GM21423 (cell line): Measurements from ENCODE around the gene TRABD2A.
A peak's percentile ranks its signal among the peaks of the same experiment; 100 is the strongest.
"Not testable (repeated sequence)": the region's sequence is repeated elsewhere in the genome, so short reads cannot be mapped to it uniquely, and the experiment has no call there.

Experiments
- ATAC-seq: cut with Tn5 transposase; IDR thresholded peaks from one replicate; pipeline ENCODE4 v1.9.1; 2021; ENCODE audit warnings: mild to moderate bottlenecking, moderate library complexity; ENCODE audit not compliant: unreplicated experiment

Gene TRABD2A

DNA sequence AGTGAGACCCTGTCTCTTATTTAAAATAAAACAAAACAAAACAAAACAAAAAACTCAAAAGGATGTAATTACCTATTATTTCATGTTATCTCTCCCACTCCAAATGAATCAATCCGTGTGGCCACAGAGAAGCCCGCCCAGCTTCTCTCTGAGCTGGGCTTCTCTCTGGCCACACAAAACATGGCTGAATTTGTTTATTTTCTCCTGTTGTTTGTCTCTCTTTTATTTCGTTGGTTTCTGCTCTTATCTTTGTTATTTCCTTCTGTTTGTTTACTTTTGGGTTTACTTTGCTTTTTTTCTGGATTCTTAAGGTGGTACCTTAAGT, 1.5 kb upstream of the TRABD2A start:
- no peak for ATAC-seq

DNA sequence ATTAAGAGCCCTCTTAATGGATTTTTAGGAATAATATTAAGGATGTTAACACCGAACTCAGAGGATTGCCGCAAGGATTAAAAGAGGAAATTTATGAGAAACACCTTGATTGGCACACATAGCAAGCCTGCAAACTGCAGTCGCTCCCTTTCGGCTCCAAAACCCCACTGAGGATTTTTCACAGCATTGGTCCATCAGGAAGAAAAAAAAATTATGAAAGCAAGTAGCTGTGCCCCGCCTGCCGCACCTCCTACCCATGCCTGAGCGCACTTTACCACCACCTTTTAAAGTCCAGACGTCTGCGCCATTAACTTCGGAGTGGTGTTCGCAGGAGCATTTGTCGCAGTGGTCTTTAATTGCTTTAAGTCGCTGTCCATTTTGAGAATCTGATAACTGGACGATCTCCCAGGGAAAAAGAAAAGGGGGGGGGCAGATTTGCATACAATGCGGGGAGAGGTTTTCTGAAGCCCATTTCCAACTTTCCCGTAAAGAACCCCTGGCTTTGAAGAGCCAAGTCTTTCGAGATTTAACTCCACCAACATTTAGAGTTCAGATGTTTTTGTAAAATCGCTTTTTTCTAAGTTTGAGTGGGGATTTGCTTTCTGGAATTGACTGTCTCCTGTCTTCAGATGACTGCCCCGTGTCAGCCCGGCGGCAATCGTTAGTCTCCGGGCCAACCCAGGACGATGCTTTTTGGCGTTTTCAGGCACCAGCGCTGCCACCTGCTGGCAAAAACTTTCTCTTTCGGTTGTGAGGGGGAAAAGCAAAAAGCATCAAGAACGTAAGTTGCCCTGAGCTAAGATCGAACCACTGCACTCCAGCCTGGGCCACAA, 913 bp upstream of the TRABD2A start:
- ATAC-seq, result peak; percentile 62

DNA sequence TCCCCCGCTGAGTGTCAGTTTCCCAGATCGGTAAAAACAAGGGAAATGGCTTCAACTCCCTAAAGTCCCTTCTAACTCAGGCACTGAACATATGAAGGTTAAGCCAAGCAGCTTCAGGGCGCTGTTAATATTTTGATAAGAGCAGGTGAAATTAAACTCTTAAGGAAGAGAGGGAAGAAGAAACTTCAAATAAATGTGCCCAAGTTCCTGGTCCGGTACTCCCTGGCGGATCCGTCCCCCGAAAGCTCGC, 564 bp downstream of the TRABD2A start:
- no peak for ATAC-seq

DNA sequence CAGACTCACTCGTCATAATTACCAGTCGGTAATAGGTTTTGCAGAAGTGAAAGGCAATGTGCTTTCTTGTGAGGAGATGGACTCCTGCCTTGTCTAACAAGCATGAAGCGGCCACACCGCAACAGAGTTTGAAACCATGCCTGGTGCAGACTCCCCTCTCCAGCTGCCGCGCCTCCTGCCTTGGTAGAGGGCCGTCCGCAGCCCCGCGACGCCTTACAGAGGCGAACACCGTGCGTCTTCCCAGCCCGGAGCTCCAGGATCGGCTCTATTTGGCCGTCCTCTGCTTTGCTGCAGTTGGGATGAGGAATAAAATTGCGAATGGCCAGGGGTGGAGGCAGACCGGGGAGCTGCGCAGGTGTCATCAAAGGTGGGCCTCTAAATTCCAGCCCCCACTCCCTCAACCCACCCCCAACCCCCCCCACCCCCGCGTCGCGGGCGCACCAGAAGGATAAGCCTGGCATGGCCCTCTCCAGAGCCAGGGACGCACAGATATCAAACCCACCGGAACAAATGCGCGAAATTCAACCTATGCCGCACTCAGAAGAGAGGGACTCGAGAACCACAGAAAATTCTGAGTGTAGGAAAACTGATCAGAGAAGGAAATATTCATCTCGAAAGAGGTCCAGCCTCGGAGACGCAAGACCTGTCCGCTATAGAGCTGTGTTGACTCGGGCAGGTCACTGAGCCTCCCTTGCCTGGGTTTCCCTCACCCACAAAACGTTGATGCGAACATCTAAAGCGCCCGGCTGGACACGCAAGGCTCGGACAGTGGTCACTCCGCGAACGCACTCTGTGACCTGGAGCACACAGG, 1.1 kb downstream of the TRABD2A start:
- ATAC-seq, result peak; percentile 62

DNA sequence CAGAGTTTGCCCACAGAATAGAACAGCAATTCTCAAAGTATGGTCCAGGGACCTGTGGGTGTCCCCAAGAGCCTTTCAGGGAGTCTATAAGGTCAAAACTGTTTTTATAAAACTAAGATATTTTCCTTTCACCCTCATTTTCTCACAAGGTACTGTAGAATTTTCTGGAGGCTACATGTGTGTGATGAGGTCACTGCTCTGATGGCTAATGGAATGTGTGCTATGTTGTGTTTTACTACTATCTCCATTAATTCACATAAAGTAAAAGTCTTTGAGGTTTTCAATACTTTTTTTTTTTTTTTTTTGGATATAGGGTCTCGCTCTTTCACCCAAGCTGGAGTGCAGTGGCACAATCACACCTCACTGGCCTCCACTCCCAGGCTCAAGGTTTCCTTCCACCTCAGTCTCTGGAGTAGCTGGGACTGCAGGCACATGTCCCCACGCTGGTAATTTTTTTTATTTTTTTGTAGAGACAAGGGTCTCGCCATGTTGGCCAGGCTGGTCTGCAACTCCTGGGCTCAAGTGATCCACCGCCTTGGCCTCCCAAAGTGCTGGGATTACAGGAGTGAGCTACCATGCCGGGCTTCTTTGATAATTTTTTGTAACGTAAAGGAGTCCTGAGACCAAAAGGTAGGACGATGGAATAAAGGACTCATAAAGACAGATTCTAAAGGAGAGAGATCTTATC, 1.8 kb downstream of the TRABD2A start:
- ATAC-seq, result no peak

DNA sequence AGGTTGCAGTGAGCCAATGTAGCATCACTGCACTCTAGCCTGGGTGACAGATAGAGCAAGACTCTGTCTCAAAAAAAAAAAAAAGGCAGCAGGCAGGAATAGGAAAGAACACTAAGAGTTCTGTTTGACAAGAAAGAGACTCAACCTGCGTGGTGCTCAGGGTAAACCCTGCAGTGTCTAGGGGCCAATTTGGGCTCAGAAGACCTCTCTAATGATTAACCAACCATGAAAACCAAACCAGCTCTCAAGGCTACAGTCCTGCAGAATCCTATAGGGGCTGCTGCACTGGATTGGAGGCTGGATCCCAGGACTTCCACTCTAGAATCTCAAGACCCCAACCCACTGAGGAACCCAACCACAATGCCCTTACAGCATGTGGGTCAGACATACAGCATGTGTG, 2.4 kb downstream of the TRABD2A start:
- peak; percentile 32 for ATAC-seq

DNA sequence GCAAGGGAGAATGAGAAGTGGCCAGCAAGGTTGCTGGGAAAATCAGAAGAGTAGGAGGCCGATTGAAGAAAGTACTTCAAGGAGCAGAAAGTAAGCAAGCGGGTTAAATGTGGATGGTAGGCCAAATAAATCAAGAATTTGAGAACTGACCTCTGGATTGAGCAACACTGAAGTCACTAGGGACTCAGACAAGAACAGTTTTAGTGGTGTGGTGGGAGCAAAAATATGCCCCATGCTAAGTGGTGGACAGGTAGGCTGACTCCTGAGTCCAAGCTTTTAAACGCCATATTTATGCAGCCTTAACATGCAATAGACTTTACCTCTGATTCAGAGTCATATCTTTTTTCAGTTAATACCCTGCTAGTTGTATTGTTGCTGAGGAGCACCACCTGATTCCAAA, 4.5 kb downstream of the TRABD2A start:
- ATAC-seq, result no peak

DNA sequence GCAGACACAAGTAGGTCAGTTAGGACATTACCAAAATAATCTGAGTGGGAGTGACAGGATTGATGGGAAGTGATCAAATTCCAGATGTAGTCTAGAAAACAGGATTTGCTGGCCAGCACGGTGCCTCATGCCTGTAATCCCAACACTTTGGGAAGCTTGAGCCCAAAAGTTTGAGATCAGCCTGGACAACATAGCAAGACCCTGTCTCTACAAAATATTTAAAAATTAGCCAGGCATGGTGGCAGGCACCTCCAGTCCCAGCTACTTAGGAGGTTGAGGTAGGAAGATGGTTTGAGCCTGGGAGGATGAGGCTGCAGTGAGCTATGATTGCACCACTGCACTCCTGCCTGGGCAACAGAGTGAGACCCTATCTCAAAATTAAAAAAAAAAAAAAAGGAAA, 5.3 kb downstream of the TRABD2A start:
- ATAC-seq, result not testable (repeated sequence)

DNA sequence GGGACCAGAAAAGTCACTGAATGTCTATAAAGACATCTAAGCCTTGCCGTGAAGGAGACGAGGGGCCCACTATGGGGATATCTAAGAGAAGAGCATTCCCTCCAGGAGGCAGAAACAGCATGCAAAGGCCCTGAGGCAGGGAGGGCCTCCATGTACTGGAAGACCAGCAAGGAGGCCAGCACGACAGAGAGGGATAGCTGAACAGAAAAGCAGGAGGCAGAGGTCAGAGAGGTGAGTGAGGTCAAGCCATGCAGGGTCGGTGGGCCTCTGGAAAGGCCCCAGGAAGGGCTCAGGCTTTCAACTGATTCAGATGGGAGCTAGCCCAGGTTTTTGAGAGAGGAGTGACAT, 5.7 kb downstream of the TRABD2A start:
- no peak for ATAC-seq

DNA sequence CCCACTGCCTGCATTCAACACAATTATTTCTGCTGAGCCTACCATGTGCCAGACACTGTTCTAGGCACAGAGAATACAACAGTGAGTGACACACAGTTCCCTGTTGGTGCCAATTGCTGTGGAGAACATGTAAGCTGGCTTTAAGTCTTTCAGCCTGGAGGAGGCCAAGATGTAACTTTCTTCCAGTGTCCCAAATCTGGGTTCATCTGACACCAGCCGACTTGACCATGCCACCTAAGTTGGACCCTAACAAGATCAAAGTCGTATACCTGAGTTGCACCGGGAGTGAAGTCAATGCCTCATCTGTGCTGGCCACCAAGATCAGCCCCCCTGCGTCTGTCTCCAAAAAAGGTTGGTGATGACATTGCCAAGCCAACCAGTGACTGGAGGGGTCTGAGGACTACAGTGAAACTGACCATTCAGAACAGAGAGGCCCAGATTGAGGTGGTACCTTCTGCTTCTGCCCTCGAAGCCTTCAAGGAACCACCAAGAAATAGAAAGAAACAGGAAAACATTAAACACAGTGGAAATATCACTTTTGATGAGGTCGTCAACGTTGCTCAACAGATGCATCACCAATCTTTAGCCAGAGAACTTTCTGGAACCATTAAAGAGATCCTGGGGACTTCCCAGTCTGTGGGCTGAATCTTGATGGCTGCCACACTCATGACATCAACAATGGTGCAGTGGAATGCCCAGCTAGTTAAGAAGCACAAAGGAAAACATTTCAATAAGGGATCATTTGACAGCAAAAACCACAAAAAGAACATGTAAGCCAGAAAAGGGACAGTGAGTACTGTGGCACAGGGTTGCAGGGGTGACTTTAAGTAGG, 6.3 kb downstream of the TRABD2A start:
- ATAC-seq, result no peak

DNA sequence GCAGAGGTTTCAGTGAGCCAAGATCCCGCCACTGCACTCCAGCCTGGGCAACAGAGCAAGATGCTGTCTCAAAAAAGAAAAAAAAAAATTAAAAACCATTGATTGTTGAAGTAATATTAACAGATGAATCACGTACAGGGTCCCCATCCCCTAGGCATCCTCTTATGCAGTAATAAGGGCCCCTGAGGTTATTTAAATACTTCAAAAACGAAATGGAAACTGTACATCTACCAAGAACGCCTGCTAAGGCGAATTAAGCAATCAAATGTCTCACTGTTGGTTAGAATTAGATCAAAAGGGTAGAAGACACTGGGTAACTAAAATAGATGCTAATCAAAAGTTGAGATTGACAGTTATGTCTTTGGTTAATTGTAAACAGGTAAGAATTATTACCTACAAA, 7.5 kb downstream of the TRABD2A start:
- no peak for ATAC-seq

DNA sequence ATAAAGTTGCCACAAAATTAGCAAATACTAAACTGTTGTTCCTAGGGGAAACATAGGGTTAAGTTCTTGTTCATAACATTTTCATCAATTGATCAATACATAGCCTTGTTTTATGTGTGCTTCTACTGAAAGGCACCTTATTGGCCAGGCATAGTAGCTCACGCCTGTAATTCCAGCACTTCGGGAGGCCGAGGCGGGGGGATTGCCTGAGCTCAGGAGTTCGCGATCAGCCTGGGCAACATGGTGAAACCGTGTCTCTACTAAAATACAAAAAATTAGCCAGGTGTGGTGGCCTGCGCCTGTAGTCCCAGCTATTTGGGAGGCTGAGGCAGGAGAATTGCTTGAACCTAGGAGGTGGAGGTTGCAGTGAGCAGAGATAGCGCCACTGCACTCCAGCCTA, 8.2 kb downstream of the TRABD2A start:
- ATAC-seq, result not testable (repeated sequence)

DNA sequence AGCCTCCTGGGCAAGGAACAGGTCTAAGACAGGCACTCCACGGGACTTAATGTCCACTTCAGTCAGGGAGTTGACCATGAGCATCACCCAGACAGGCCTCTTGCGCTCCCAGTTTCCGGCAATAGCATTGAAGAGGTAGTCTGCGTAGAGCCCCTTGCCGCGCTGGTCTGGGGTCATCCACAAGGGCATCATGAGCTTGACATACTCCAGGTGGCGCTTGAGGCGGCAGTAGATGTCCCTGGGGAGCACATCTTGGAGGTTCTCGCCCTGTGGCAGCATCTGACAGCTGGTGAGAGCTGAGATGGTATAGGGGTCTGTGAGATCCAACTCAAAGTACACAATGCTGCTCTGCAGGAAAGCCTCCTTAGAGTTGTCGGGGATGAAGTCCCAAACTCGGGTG, 10.6 kb downstream of the TRABD2A start:
- no peak for ATAC-seq

DNA sequence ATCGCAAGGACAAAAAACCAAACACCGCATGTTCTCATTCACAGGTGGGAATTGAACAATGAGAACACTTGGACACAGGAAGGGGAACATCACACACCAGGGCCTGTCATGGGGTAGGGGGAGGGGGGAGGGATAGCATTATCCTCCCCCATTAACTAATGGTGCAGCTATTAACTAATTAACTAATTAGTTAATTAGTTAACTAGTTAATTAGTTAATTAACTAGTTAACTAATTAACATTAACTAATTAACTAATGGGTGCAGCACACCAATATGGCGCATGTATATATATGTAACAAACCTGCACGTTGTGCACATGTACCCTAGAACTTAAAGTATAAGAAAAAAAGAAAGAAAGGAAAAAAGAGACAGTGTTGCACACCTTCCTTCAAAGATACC, 12.6 kb downstream of the TRABD2A start:
- not testable (repeated sequence) for ATAC-seq

DNA sequence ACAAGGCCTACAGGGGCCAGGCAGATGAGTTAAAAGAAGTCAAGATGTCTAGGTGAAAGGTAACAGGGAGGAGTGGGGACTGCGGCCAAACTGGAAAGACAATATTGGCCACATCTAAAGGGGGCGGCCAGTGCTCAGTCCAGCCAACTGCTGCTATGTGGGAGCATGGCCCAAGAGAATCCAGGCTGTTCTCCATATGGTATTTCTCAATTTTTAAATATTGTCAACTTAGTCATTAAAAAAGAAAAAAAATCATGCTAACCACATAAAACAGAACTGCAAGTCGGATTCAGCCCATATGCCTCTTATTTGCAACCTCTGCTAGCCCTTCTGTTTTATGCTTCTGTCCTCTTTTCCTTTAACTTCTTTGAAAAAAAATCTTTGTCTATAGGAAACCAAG, 14.8 kb downstream of the TRABD2A start:
- no peak for ATAC-seq

DNA sequence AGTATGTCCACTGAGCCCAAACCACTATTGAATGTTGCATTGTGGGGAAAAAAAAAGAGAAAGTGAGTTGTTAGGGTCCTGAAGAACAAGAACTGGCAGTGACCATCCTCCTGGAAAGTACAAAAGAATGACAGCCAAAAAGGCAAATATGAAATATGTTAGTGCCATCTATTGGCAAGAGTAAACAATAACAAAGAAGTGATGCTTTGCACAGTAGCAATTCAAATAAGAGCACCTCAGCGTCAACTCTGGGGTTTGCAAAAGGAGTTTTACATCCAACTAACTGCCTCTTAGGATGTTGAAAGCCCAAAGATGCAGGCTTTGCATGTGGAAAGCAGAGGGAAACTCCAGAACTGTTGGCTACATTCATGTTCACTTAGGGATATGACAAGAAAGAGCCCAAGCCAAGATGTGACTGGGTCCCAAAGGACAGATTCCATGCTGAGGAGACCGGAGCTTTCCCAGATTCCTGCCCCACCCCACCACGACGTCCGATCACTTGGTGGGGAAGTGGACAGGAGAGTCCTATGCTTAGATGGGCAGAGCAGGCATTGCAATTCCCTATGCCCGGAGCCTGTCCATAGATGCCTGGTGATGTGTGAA, 15.6 kb downstream of the TRABD2A start:
- ATAC-seq, result peak; percentile 72

DNA sequence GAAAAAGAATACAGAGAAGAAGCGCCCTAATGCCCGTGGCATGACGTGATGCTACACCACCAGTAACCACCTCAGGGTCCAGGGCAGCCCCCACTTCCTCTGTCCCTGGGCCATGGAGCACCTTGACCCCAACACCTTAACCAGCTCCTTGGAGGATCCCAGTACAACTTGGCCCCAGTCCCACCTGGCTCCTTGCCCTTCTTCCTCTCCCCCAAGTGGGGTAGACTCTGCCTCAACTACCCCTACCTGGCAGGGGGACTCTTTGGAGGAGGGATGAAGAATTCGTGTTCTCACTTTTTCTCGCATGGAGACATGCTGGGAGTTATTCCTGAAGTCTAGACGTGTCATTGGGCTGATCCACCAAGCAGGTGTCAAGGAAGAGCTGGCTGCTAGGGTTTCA, 18.9 kb downstream of the TRABD2A start:
- no peak for ATAC-seq

DNA sequence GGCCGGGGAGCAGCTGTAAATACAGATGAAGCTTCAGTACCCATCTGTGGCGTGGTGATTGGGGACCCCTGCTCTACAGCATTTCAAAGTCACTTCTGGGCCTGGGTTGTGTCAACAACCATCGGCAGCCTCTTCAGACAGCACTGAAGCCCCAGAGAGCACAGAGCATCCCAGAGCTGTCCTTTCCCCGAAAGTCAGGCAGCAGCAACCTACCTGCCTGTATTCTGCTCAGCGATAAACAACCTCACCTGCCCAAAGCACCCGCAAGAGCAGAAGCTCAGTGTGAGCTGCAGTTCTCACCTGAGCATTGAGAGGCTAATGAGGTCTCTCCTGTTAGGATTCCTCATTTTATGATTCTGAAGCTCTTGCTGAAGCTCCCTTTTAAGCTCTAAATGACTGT, 19.3 kb downstream of the TRABD2A start:
- ATAC-seq, result no peak

DNA sequence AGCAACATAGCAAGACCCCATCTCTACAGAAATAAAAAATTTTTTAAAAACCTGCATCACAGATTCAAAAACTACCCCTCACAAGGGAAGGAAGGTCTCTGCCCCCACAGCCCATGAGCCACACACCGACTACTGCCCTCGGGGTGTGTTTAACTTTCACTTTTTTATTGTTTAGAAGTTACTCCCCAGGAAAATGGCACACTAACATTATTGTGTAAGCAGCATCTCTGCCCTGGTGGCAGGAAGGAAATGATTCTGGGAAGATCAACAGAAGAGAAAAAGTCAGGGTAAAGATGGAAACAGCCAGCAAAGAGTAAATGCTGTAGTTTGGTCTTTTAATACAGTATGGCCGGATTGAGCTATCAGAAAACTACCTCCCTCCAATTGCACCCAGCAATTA, 21.9 kb downstream of the TRABD2A start:
- ATAC-seq, result no peak

DNA sequence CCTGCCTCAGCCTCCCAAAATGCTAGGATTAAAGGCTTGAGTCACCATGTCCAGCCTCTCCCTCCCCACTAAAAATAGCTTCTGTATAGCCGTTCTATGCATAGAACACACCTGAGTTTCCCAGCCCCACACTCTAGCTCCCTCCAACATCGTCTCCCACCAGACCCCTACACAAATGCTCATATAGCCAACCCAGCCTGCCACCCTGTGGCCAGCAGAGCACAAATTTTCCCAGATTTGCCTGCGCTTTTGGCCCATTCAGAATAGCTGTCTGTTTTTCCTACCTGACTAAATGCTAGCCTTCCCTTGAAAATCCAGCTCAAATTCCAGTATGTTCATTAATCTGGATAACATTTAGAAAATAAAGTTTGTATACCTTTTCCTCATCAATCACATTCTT, 22.8 kb downstream of the TRABD2A start:
- no peak for ATAC-seq

DNA sequence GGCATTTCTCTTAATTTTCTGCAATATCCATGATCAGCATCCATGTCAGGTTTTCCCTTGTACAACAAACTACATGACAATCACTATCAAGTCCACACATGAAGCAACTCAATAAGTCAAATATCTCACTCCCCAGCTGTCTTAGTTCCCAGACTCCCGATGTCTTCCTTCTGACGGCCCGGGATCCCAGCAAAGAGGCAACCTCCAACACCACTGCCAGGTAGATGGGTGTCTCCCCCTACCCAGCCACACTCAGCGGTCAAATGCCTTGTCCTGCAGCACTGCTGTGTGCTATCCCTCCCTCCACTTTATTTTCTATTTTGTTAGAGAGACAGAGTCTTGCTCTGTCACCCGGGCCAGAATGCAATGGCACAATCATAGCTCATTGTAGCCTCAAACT, 23.3 kb downstream of the TRABD2A start:
- no peak for ATAC-seq
